ENCODE data around the gene AMDHD2.

GRCh38 chr16:2511128-2511800, 8.9 kb upstream of the AMDHD2 start:
- TF ChIP-seq CTCF (IDR thresholded peaks at IDR 0.05; ENCODE audit: low read depth, low read length) (no peak), POLR2A (IDR thresholded peaks at IDR 0.05; ENCODE audit: extremely low read depth, insufficient read length) (no peak), MAX (IDR thresholded peaks at IDR 0.05; ENCODE audit: low read depth, low read length) (no peak)
